HG03064 (cell line): ENCODE measurements around the gene GPRC5B.

ENCODE experiments used
- ATAC-seq: cut with Tn5 transposase; IDR thresholded peaks from one replicate; pipeline ENCODE4 v1.9.1; 2021; ENCODE audit warnings: low read depth; ENCODE audit not compliant: unreplicated experiment

GPRC5B gene

DNA sequence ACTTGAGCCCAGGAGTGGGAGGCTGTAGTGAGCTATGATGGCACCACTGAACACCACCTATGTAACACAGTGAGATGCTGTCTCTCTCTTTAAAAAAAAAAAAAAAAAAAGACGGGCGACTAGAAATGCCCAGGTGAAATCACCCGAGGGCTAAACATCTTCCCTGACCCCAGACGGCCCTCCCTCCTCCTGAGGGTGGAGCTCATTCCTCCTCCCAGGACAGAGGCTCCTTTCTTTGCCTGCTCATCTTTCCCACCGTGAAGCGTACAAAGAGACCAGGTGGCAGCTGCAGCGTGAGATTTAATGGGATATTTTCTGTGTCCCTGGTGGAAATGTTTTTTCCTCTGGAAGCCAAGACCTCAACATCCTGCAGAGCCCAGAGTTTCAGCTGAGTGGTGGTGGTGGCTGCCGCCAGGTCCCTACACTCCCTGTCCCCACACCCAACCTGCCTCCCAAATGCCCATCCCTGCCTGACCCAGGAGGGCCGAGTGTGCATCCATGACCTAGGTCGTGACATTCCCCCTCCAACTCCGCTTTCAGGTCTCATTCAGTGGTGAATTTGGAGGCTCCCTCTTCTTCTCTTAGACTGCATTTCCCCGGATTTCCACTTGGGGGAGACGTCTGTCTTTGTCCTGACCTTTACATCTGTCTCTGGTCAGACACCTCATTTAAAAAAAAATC is 14.4 kb upstream of the GPRC5B start:
- ATAC-seq = no peak

DNA sequence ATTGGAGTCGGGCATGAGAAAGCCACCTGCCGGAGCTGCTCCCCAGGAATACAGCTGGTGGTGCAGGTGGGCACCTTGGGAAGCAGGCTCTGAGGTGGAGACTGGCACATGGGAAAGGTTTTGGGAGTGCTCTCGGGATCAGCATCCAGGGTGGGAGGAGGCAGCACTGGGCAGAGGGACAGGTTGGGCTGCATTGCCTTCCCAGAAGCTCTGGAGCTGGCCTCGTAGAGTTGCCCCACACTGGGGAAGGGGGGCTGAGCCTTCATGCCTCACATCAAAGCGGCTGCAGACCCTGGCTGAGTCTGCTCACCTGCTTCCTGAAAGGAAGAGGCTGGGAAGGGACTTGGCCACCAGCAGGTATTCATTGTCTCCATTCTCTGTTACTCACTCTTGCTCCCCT is 13.5 kb upstream of the GPRC5B start:
- ATAC-seq = no peak

DNA sequence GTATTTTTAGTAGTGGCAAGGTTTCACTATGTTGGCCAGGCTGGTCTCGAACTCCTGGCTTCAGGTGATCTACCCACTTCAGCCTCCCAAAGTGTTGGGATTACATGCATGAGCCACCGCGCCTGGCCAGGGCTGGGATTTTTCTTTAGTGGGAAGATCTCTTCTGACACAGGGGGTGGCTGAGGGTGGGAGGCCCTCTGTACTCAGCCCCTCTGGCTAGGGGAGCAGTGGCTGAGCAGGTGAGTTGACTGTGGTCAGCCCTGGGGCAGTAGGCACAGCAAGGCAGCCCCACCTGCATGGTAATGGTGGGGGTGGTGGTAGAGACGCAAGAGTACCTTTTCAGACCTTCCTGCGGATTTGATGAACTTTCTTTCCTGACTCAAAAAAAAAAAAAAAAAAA is 12.3 kb upstream of the GPRC5B start:
- no peak for ATAC-seq

DNA sequence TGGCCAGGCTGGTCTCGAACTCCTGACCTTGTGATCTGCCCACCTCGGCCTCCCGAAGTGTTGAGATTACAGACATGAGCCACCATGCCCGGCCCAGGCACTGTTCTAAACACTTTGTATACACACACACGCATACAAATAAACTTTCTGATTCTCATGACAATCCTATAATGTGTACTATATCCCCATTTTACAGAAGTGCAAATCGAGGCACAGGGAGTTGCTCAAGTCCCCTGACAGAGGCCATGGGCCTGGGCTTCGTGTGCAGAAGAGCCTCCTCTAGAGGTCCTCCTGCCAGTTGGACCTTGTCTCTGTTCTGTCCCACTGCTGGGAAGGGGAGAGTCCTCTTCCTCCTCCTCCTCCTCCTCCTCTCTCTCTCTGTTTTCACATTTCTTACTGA is 9.9 kb upstream of the GPRC5B start:
- ATAC-seq = no peak

DNA sequence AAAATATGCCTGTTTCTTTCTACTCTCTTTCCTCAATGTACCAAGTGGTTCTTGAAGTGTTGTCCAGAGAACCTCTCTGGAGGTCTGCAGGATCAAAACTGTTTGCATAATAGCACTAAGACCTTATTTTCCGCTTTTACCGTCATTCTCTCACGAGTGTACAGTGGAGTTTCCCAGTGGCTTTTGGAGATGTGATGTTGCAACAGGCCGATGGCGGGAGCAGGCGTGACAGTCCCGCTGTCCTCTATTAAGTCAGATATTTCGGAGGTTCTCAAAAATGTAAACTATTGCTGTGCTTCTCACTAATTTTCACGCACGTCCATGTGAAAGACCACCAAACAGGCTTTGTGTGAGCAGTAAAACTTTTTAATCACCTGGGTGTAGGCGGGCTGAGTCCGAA is 8.3 kb upstream of the GPRC5B start:
- no peak for ATAC-seq

DNA sequence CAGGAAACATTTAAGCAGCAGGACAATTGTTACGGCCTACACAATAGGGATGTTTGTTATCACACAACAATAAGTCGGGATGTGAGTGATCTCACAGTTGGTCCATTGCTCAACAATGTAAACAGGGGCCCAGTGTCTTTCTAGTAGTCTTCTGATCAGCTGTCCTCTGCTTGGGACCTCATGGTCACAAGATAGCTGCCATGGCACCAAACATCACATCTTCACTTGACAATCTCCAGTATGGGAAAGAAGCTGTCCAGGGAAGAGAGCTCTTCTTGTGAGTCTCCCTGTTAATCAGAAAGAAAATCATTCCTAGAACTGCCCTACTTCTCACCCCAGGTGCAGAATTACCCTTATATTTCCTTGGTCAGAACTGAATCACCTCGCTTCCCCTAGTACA is 6.3 kb upstream of the GPRC5B start:
- no peak for ATAC-seq

DNA sequence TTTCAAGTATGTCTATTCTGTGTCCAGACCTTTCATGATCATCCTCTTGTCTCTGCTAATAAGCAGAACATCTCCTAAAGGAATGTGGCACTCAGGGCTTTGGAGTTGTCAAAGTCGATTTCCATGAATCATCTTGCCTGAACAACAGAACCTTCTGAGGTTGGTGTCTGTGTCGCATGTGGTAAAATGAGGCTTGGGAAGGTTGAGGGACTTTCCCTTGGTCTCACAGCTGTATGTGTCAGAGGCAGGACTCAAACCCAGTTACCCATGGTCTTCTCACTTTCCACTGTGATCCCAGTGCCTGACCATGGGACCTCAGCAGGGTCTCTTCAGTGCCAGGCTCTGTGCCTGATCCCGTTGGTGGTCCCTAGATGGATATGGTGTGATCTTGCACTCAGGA is 4.2 kb upstream of the GPRC5B start:
- no peak for ATAC-seq

DNA sequence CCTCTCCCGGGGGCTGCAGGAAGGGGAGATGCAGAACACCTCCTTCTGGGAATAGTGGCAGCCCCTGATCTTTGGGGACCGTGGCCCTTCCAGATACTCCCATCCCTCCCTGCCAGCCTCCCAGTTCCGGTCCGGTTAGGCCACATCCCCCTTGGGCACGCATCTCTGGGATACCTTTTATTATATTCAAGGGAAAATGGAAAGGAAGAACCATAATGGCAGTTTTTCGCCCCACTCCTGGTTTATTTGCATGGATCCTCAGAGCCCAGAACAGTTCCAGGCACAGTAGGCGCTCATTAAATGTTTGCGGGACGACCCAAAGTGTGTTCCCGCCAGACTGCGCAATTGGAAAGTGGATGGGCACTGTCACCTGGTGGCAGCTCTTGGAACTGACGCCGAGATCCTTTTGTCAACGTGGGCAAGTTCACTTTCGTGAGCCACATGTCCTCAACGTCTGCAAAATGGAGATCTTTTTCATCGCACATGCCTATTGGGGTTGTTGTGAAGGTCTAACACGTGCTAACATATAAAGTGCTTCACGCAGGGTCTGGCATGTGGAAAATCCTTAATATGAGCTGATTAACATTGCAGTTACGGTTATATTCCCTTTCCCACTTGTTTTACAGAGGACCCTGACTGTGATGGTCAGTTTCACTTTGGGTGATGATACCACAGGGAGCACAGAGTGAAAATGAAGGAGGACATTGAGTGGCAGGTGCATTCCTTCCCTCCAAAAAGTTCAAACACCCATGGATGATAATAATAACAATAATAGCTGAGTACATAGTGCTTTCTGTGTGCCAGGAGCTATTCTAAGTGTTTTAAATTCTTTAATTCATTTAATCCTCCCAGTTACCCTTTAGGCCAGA is 1.7 kb upstream of the GPRC5B start:
- no peak for ATAC-seq

DNA sequence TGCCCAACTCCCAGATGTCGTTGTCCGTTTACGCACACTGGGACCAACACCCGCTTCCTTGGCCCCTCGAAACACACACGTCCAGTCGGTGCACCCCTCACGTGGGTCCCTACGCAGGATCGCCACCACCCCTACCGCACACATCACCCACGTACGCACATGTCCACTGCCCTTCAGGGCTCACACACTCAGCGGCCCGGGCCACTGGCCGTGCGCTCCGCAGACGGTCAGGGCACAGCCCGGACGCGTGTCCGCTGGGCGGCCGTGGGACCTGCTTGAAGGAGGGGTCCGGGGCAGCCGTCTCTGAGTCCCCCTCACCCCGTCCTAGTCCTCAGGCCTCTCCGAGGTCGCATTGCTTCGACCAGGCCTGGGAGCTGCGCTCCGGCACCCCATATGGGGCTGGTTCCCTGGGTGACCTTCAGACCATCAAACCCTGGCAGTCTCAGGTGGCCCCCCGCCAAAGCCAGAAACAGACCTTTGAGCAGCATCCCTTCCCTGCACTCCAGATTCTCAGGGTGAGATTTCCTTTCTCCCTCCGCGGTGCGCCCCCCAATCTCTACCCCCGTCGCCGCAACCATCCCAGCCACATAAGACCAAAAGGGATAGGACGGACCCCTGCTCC is 914 bp upstream of the GPRC5B start:
- ATAC-seq = no peak

DNA sequence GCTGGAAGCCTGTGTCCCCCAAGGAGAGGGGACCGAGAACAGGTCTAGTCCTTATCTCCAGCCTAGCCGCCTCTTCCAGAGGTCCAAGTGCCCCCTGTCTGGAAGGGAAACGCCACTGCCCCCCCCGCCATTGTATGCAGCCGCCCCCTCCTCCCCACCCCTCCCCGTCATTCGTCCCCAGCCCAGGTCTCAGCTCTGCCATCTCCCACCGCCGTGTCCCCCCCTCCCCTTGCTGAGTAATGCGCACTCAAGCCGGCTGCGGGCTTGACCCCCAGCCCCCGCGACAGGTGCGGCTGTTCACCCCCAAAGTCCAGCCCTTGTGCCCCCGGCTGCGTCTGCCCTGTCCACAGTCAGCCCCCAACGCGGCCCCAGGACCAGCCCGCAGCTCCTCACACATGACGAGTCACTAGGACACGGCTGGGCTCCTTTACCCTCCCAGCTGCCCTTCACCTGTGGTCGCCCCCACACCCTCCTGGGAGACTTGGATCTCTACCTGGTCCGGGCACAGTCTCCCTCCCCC is 622 bp downstream of the GPRC5B start:
- no peak for ATAC-seq

DNA sequence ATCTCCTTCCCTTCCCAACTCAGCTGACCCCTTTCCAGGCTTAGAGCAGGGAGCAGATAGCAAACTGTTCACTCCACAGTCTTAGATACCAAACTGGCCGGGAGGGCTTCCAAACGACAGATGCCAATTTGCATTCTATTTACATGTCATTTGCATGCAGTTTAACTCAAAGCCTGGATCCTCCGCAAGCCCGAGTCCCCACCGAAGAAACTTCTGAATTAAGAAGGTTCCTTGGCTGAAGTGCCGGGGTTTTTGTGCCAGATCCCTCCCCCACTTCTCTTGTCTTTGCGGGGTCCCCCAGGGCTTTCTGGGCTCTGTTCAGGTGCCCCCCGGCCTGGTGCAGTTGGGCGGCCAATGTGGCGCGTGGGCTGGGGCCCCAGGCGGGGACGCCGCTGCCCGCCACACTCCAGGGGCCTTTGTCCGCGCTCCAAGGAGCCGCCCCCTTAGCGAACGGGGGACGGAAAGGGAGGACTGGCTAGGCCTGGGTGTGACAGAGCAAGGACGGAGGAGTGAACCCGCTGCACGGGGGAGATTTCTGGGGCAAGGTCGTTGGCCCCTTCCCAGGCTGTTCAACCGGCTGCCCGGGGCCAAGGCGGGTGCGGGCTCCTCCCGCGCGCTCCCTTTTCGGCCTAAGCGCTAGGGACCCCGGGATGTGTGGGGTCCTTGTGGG is 1.2 kb downstream of the GPRC5B start:
- no peak for ATAC-seq

DNA sequence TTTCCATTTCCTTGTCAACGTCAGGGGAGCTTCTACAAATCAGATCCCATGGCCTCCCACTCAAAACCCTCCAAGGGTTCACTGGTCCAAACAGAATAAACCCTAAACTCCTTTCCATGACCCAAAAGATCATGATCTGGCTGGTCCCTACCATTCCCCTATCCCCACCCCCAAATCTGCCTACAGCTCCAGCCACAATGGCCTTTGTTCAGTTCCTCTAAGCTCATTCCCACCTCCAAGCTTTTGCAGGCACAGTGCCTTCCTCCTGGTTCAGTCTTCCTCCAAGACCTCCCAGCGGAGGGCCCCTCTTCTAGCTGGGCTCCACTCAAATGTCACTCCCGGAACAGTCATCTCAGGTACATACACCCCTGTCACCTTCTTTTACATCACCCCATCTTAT is 2.0 kb downstream of the GPRC5B start:
- ATAC-seq = no peak

DNA sequence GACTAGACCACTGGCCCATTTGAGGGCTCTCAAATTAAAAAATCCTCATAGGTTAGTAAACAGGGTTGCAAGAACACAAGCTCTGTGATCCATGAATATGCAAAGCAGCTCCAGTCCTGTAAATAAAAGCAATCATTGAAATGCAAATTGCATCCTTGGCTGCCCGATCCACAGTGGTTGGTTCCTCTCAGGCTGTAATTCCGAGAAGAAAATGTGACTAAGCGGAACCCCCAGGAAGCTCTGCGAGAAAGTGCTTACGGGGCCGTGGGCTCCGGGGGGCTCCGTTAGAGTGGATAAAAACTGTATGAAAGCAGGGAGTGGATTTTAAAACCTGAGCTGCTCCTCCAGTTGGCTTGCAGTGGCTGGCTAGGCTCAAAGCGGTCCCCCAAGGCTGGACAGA is 2.5 kb downstream of the GPRC5B start:
- ATAC-seq = no peak

DNA sequence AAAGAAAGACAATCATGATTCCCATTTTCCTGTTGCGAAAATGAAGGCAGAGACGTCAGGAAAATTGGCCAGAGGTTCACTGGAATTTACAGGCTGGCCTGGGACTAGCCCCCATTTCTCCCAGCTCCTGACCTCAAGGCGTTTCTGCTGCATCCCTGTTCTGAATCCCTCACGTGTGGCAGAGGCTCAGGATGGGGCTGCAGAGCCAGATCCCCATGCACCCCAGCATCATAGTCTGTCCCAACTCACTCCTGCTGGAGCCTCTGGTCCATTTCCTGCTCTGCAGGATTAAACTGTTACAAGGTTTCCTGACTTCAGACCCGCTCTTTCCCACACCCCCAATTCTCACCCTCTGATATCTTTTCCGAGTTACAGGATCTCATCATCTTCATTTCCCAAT is 2.9 kb downstream of the GPRC5B start:
- ATAC-seq = no peak

DNA sequence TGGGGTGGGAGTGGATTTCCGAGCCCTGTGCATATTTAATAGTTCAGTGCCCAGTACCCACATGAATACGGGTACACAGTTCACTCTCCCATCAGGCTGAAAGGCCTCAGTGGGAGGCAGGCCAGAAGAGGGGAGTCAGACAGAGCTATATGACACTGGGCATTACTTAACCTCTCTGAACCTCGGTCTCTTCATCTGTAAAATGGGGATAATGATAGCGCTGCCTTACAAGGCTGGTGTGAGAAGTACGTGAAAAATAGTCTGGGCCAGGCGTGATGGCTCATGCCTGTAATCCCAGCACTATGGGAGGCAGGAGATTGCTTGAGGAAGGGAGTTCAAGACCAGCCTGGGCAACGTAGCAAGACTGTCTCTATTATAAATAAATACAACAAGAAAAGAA is 3.6 kb downstream of the GPRC5B start:
- no peak for ATAC-seq

DNA sequence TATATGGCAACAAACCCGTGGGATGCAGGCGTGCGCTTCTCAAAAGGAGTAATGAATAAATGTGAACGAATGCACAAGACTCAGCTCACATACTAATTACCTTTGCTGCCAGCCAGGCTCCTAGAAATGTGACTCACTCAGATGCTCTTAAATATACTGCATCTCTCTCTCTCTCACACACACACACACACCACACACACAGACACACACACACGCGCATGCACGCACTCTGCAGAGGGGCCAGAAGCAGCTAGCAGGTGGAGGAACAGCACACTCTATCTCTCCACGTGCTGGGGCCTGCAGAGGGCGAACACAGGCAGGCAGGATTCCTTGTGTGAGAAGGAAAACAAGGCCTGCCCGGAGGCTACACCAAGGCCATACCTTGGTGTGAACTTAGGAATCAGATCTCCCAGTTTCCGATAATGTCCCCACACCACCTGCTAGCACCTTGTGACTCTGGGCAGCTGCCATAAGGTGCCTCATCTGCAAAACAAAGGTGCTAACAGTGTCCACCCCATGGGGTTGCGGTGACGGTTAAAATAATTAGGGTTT is 5.3 kb downstream of the GPRC5B start:
- ATAC-seq = no peak

DNA sequence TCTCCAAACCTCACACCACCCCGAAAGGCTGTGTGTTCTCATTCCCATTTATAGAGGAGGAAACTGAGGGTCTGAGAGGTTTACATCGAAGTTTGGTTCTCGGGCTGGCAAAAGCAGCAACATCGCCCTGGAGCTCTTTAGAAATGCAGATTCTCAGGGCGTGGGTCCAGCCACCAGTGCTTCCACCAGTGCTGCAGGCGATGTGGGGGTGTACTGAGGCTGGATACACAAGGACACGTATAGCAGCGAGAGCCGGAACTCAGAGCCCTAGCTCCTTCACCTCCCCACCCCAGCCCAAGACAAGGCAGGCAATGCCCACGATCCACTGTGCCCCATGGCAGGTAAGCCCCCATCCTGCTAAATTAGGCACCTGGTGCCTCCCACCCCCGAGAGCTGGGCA is 5.9 kb downstream of the GPRC5B start:
- no peak for ATAC-seq

DNA sequence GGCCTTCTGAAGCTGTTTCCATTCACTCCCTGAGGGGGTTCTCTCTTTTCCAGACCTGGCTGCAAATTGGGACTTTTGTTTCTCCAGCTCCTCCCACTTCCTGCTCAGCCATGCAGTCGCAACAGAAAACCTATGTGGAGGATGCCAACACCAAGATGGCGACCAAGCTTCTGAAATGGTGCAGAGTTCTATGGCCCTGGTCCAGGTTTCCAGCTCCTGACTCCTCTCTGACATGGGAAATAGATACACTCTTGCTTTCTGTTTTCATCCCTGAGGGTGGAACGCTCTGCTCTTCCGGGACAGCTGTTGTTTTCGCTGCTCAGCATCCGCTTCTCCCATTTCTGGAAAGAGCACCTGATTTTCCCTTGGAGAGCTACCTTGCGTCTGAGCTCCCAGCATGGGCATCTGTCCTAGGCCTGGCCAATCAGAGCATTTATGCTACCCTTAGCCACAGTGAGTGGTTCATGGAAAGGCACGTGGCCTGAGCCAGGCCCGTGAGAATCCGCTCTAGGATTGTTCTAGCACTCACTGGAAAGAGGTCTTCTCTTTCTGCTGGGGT is 8.1 kb downstream of the GPRC5B start:
- no peak for ATAC-seq

DNA sequence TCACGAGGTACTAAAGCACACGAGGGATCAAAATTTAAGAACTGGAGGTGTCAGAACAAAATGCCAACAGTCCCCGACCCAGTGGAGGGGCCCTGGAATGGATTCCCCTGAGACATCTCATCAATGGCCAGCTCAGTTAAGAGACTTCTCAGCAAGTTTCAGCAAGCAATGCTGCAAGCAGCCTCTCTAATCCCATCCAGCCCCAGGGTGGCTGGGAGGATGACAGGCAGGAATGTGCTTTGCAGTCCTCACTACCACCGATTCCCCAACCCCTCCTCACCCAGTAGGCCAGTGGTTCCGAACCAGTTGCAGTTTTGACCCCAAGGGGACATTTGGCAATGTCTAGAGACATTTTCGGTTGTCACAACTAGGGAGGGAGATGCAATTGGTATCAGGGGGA is 8.7 kb downstream of the GPRC5B start:
- no peak for ATAC-seq

DNA sequence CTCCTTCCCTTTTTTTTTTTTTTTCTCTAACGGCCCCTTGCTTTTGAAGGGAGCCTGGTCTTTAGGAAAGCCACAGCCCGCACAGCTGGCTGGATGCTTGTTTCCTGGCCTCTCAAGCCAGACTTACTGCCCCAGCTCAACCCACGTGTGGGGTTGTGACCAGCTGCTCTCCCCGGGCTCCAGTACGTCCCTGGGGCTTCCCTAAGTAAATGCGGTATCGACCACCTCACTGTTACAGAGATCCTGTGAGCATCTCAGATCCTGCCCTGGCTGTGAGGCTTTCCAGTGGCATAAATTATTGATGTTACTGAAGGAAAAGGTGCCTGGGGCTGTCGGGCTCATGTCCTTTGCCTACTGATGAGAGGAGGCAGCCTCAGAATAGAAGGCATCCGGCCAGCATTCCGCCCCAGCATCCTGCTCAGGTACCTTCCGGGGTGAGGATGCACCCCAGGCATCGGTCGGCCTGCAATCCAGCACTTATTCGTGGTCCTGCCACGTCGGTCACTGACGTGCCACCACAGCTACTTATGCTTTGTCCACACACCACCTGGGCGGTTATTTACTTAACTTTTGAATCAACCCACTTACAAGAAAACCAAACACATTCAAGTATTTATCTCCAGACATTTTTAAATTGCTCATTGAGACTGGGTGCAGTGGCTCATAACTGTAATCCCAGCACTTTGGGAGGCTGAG is 9.6 kb downstream of the GPRC5B start:
- ATAC-seq = no peak
